Breast epithelium (tissue), 3 donors: ENCODE measurements around the gene FADS6.

Experiments used
- POLR2AphosphoS5 ChIP-seq, 3 donors: sonication (generic); formaldehyde crosslinking; IDR thresholded peaks; one replicate each; pipeline ENCODE4 v1.6.1; 2017; ENCODE audit warnings: antibody characterized with exemption in 3 of 3
- TF ChIP-seq, protein P1 (sequence below), 3 donors: fragments of 450-650 bp; IDR thresholded peaks; one replicate each; pipeline ENCODE4 v1.5.1; 2016 to 2017; ENCODE audit warnings: antibody characterized with exemption in 3 of 3, mild to moderate bottlenecking in 3 of 3, moderate library complexity in 3 of 3

DNA sequence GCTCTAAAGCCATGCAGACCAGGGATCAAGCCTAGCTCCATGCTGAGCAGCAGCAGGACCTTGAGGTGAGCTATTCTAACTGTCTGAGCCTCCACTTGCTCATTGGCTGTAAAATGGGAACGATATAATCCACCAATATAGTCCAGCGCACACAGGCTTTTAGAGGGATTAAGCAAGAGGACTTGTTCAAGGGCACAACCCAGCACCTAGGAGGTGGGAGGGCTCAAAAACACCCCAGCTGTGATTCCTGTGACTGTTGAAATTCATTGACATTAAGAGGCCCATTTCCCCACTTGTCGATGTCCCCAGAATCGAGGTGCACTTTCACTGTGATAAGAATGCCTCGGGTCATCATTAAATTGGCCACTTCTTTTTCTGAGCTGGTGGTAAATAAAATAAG is 25.5 kb upstream of the FADS6 start:
- TF ChIP-seq, protein P1, sequence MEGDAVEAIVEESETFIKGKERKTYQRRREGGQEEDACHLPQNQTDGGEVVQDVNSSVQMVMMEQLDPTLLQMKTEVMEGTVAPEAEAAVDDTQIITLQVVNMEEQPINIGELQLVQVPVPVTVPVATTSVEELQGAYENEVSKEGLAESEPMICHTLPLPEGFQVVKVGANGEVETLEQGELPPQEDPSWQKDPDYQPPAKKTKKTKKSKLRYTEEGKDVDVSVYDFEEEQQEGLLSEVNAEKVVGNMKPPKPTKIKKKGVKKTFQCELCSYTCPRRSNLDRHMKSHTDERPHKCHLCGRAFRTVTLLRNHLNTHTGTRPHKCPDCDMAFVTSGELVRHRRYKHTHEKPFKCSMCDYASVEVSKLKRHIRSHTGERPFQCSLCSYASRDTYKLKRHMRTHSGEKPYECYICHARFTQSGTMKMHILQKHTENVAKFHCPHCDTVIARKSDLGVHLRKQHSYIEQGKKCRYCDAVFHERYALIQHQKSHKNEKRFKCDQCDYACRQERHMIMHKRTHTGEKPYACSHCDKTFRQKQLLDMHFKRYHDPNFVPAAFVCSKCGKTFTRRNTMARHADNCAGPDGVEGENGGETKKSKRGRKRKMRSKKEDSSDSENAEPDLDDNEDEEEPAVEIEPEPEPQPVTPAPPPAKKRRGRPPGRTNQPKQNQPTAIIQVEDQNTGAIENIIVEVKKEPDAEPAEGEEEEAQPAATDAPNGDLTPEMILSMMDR (IDR thresholded peaks at IDR 0.05) = no peak
- TF ChIP-seq POLR2AphosphoS5 (IDR thresholded peaks at IDR 0.05) = no peak
